Left lobe of liver (tissue), 2 donors: ENCODE data around the gene SHISA6. TPM values are rescaled to one million over a fixed set of nuclear protein-coding genes. Genes with fewer than 3 reads are reported as not detected.

ENCODE experiments used
- ATAC-seq: fragments of 200-7000 bp; cut with Tn5 transposase; one replicate; pipeline ENCODE4 v1.9.1; 2020; ENCODE audit warnings: mild to moderate bottlenecking, moderate library complexity
- DNase-seq: peaks from one replicate; pipeline ENCODE4 v3.0.0-alpha.2; 2020; ENCODE audit warnings: low spot score
- total RNA-seq: library from RNA; stranded (reverse); gene quantifications from one replicate; pipeline ENCODE4 v1.2.1, GENCODE V29; 2021
- donor health status: DM: no; HTN: no; CAD: no; lungs with moderate emphysema.
- donor health status: DM: no; HTN: yes; CAD: no.

The SHISA6 gene
- total RNA-seq, 1 donor from 2014 or later: not detected

DNA sequence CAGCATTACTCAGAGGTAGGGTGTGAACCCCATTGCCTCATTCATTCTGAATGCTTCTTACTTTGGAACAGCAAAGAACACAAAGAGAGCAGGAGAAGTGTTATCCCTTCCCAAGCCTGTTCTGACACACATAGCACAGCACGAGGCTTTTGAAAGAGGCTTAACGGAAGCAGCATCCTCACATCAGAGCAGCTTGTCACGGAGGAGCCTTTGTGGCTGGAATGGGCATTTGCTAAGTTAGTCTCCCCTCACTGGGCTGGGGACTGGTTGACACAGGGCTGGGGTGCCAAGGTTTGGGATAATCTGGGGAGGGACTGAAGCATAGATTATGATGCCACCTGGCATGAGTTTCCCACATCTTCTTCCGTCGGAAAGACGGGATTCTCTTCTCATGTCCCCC, 189.7 kb downstream of the SHISA6 start:
- DNase-seq (no peak), ATAC-seq (no peak)

- no peak for DNase-seq
Observed at GRCh38 chr17:11438673-11439072, 197.7 kb downstream of the SHISA6 start.

DNA sequence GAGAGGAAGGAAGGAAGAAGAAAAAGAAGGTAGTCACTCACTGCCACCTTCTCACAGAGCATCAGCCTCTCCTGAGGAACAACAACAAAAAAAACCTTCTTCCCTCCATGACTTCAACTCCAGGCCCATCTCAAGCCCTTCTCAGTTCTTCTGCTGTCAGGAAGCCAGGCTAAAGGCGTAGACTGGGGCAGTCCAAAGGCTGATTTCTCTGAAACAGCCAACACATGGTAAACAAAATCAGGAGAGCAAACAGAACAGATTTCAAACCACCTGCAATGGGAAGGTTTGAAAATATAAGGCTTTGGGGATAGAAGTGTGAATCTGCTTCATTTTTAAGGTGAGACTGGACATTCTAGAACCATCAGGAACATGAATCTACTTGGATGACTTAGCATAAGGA, 200.0 kb downstream of the SHISA6 start:
- DNase-seq: no peak
- ATAC-seq: peak; percentile 83

More at GRCh38 chr17:11438673-11439072, 197.7 kb downstream of the SHISA6 start:
- ATAC-seq: no peak

GRCh38 chr17:11446316-11446715, 205.3 kb downstream of the SHISA6 start:
- ATAC-seq (peak; percentile 65), DNase-seq (no peak)

DNA sequence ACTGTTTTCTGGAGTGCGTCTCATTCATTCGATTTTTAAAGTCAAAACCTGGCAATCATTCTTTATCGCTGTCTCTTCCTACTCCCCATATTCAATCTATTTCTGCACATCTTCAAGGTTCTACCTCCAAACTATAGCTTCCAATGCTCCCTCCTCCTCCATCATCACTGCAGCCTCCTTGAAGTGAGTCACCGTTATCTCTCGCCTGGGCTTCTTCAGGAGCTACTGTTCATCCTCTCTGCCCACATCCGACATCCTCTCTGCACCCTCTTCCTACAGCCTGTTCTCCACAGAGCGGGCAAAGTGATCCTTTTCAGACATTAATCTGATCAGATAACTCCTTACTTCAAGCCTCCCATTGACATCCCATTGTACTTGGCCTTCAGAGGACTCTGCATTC, 213.1 kb downstream of the SHISA6 start:
- ATAC-seq (no peak), DNase-seq (no peak)

- no peak for ATAC-seq
Observed at GRCh38 chr17:11458279-11458678, 217.3 kb downstream of the SHISA6 start.

GRCh38 chr17:11459861-11460331, 218.9 kb downstream of the SHISA6 start:
- no peak for DNase-seq
- ATAC-seq: no peak

More at GRCh38 chr17:11458279-11458678, 217.3 kb downstream of the SHISA6 start:
- no peak for DNase-seq

DNA sequence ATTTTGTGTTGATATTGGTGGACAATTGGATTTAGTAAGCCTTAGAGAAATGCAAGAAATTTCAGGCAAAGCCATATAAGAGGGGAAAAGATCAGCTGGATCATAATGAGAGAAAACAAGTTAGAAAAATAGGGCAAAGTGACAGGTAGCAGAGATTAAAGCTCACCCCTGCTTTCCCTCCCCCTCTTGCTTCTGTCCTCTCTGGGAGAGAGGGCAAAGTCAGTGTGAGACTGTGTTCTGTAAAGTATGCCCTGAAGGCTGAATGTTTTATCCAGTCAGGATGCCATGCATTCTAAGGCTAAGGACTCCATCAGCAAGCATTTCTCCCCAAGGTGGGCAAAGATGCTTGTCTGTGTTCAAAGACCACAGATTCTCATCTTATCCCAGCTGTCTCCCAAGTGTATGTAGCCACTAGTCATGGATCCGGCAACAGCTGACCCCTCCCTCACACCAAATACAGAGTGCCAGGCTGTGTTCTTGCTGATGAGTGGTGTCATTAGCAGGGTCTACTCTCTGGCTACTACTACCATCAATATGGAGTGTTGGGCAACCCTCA, 221.1 kb downstream of the SHISA6 start:
- DNase-seq (no peak), ATAC-seq (peak; percentile 69)

GRCh38 chr17:11467639-11468038, 226.6 kb downstream of the SHISA6 start:
- DNase-seq (no peak), ATAC-seq (no peak)

- DNase-seq: no peak
- no peak for ATAC-seq
Observed at GRCh38 chr17:11485336-11486100, 244.5 kb downstream of the SHISA6 start.

- DNase-seq: no peak
Observed at GRCh38 chr17:11486101-11486867, 245.3 kb downstream of the SHISA6 start.

DNA sequence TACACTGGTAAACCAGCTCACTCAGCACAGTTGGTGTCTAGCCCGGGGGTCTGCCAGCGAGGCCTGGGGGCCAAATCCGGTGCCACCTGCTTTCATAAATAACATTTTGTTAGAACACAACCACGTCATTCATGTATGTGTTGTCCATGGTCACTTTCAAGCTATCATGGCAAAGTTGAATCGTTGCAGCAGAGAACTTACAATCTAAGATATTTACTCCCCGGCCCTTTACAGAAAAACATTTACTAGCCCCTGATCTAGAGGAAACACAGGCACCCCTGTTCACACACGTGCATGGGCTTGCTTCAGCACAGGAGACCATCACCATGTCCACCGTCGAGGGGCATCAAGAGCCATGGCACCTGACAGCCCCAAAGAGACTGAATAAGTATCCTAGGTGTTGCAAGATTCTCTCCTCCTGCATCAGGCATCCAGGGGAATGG, 245.9 kb downstream of the SHISA6 start:
- DNase-seq: no peak
- ATAC-seq: no peak

More at GRCh38 chr17:11486101-11486867, 245.3 kb downstream of the SHISA6 start:
- ATAC-seq: no peak

GRCh38 chr17:11487469-11487868, 246.5 kb downstream of the SHISA6 start:
- DNase-seq (no peak), ATAC-seq (no peak)

GRCh38 chr17:11488407-11488806, 247.4 kb downstream of the SHISA6 start:
- ATAC-seq (no peak), DNase-seq (no peak)

DNA sequence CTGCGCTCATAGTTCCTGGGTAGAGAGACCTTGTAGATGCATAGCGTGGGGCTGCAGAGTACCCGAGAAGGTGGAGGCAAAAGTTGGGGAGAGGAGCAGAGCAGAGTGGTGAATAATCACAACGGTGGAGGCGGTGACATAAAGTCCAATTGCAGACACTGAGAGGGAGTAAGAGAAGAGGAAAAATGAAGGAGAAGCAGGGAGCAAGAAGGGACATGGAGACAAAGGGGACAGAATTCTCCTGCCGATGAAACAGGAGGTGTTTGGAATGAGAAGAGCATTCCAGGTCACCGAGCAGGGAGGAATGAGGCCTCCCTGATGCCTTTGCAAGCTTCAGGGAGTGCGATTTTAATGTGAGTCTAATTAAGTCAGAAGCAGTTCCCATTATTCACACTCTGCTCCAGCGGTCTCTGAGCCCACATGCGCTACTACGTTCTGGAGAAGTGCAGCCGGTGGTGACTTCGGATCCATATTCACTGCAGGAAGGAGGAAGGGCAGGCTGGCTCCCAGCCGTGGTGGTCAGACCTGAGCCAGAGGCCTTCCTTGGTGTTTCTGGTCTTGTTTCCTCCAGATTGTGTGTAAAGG, 249.2 kb downstream of the SHISA6 start:
- ATAC-seq (no peak), DNase-seq (no peak)

DNA sequence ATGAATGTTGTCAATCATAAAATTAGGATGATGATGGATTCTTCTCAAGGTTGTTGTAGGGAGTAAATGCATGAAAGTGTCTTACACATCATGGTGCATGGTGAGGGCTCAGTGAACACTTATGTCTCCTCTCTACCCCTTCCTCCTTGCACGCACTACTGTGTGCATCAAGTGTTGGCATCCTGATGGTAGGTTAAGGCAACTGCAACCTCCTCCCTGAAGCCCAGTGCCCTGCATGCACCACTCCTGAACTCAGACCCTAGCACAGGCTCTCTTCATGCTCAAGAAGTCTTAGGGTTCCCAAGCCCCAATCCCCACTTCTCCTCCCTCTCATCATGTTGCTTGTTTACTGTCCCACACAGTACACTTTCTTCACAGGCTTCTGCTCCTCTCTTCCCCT, 251.5 kb downstream of the SHISA6 start:
- DNase-seq (no peak), ATAC-seq (no peak)

- DNase-seq (no peak), ATAC-seq (no peak)
Observed at GRCh38 chr17:11493936-11494335, 252.9 kb downstream of the SHISA6 start.

- ATAC-seq (no peak), DNase-seq (no peak)
Observed at GRCh38 chr17:11495613-11496012, 254.6 kb downstream of the SHISA6 start.

DNA sequence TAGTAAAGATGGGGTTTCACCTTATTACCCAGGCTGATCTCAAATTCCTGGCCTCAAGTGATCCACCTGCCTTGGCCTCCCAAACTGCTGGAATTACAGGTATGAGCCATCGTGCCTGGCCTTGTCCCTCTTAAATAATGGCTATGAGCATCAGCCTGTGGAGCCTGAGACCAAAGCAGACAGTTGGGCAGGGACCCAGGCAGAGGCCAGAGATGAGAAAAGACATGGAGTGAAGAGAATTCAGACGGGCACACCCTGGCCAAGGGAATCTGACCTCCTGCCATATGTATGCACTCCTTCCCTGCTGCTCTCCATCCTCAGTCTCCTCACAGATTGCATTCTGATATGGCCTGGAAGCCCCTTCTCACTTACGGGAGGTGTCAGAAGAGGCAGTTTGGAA, 258.9 kb downstream of the SHISA6 start:
- DNase-seq (no peak), ATAC-seq (no peak)

- DNase-seq (no peak), ATAC-seq (no peak)
Observed at GRCh38 chr17:11503308-11504035, 262.5 kb downstream of the SHISA6 start.

- DNase-seq (no peak), ATAC-seq (peak; percentile 34)
Observed at GRCh38 chr17:11506635-11507034, 265.6 kb downstream of the SHISA6 start.
